HG03342 (cell line): ENCODE measurements around the gene TFF2.

Experiments
- ATAC-seq: cut with Tn5 transposase; IDR thresholded peaks from one replicate; pipeline ENCODE4 v1.9.1; 2021; ENCODE audit warnings: mild to moderate bottlenecking, moderate library complexity; ENCODE audit not compliant: unreplicated experiment

The TFF2 gene

GRCh38 chr21:42366292-42367010, 15.7 kb upstream of the TFF2 start, which contains the start of gene TFF1:
Gene TFF1 (minus strand): TSS chr21:42366535. CDS start chr21:42366495, 40 bp downstream.
- ATAC-seq = no peak

- ATAC-seq = no peak
Observed at GRCh38 chr21:42365770-42366169, 15.0 kb upstream of the TFF2 start.

- ATAC-seq = no peak
Observed at GRCh38 chr21:42364304-42364865, 13.6 kb upstream of the TFF2 start.

GRCh38 chr21:42363312-42363711, 12.5 kb upstream of the TFF2 start:
- ATAC-seq = no peak

GRCh38 chr21:42362700-42363099, 11.9 kb upstream of the TFF2 start:
- no peak for ATAC-seq

- ATAC-seq = no peak
Observed at GRCh38 chr21:42362198-42362597, 11.4 kb upstream of the TFF2 start.

- ATAC-seq = no peak
Observed at GRCh38 chr21:42361286-42361685, 10.5 kb upstream of the TFF2 start.

- no peak for ATAC-seq
Observed at GRCh38 chr21:42360317-42360716, 9.5 kb upstream of the TFF2 start.

- no peak for ATAC-seq
Observed at GRCh38 chr21:42358937-42359336, 8.1 kb upstream of the TFF2 start.

GRCh38 chr21:42358261-42358660, 7.5 kb upstream of the TFF2 start:
- ATAC-seq = no peak

- ATAC-seq = no peak
Observed at GRCh38 chr21:42357307-42357706, 6.5 kb upstream of the TFF2 start.

- ATAC-seq = no peak
Observed at GRCh38 chr21:42356650-42357049, 5.9 kb upstream of the TFF2 start.

GRCh38 chr21:42356046-42356445, 5.3 kb upstream of the TFF2 start:
- ATAC-seq = no peak

- no peak for ATAC-seq
Observed at GRCh38 chr21:42353623-42354022, 2.8 kb upstream of the TFF2 start.

GRCh38 chr21:42352441-42353095, 1.8 kb upstream of the TFF2 start:
- ATAC-seq = no peak

- ATAC-seq = no peak
Observed at GRCh38 chr21:42351626-42352440, 1.0 kb upstream of the TFF2 start.

- no peak for ATAC-seq
Observed at GRCh38 chr21:42350318-42350910, 380 bp downstream of the TFF2 start.

- ATAC-seq = no peak
Observed at GRCh38 chr21:42349420-42350317, 1.1 kb downstream of the TFF2 start.

- ATAC-seq = no peak
Observed at GRCh38 chr21:42348762-42349161, 2.0 kb downstream of the TFF2 start.
